ENCODE data around the gene EMSY.
"Not testable (repeated sequence)": the region's sequence is repeated elsewhere in the genome, so short reads cannot be mapped to it uniquely, and the experiment has no call there.

EMSY gene

GRCh38 chr11:76578654-76579055 lies 133.8 kb downstream of the EMSY start:
- Histone ChIP-seq H3K4me3 (peak overlapping the region in 1 of 2 donors; percentile 29), H3K27me3 (no peaks in the 10 kb centered on the region), H3K36me3 (no peaks in the 10 kb centered on the region), H3K9me3 (no peaks in the 10 kb centered on the region), H3K27ac (peak overlapping the region; percentile 83 to 85), H3K4me1 (peaks cover 8 to 57% (median 41%) of the 10 kb centered on the region in 4 donors)
- intact Hi-C loops (cut with DNase I; ENCODE audit: low total_unique reads), result no loop called here
- no peak for TF ChIP-seq CTCF (IDR thresholded peaks at IDR 0.05)
- peak; percentile 69 to 85 for DNase-seq

DNA sequence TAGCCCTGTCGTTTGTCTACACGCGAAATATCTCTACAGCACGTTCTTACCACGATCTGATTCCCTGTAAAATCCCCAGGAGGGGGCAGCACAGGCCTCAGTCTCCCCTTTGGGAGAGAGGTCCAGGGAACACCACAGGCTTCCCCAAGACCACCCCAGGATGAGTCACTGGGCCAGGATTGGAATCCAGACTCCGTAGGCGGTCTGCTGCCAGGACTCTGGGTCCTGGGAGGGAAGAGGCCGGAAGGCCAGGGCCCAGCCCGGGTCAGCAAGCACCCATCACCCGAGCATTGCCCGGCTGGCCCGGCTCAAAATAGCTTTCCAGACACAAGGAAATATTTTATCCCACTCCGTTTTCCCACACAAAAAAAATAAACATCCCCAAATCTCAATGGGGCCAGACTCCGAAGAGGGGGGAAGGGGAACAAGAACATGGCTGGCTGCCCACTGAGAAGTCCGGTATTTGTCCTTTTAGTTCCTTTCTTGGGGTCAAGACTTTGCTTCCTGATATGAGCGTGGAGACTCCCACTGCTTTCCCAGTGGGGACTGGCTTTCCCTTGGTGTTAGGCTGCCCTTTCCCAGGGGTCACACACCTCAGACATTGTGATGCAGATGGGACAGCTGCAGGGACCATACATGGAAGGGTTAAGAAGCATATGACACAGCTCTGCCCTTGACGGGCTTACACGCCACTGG lies 134.4 kb downstream of the EMSY start:
- intact Hi-C loops (cut with DNase I; ENCODE audit: low total_unique reads), result no loop called here
- H3K4me1 ChIP-seq, result peaks cover 8 to 57% (median 41%) of the 10 kb centered on the region in 4 donors
- TF ChIP-seq CTCF (IDR thresholded peaks at IDR 0.05), result peak; percentile 41 to 54
- peak overlapping the region in 1 of 2 donors; percentile 29 for H3K4me3 ChIP-seq
- peak; percentile 63 to 90 for DNase-seq
- H3K36me3 ChIP-seq, result no peaks in the 10 kb centered on the region
- H3K9me3 ChIP-seq, result no peaks in the 10 kb centered on the region
- H3K27ac ChIP-seq, result peak overlapping the region; percentile 83 to 85
- H3K27me3 ChIP-seq, result no peaks in the 10 kb centered on the region

DNA sequence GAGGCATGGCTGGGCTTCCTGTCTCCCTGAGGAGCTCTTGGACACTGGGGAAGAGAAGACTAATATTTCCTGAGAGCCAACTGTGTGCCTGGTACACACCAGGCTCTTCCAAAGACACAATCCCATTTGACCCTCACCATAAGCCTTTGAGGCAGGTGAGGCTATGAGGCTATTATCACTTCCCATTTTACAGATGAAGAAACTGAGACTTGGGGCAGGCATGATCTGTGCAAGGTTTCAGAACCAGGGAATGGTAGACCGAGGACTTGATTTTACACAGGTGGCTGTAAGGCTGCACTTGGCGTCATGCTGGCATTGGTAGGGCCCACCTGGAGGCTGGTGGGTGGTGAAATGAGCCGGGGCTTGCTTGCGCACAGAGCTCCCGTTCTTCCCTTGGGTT lies 134.9 kb downstream of the EMSY start:
- intact Hi-C loops (cut with DNase I; ENCODE audit: low total_unique reads), result no loop called here
- no peak overlapping the region for H3K4me3 ChIP-seq
- no peak for TF ChIP-seq CTCF (IDR thresholded peaks at IDR 0.05)
- no peak for DNase-seq
- H3K36me3 ChIP-seq, result no peaks in the 10 kb centered on the region
- no peaks in the 10 kb centered on the region for H3K9me3 ChIP-seq
- peaks cover 8 to 56% (median 41%) of the 10 kb centered on the region in 4 donors for H3K4me1 ChIP-seq
- H3K27ac ChIP-seq, result peak overlapping the region; percentile 83 to 85
- H3K27me3 ChIP-seq, result no peaks in the 10 kb centered on the region

DNA sequence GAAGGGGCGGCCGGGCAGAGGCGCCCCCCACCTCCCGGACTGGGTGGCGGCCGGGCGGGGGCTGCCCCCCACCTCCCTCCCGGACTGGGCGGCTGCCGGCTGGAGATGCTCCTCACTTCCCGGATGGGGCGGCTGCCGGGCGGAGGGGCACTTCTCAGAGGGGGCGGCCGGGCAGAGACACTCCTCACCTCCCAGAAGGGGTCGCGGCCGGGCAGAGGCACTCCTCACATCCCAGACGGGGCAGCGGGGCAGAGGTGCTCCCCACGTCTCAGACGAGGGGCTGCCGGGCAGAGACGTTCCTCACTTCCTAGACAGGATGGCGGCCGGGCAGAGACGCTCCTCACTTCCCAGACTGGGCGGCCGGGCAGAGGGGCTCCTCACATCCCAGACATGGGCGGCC lies 137.7 kb downstream of the EMSY start:
- H3K9me3 ChIP-seq; H3K27ac ChIP-seq; H3K4me3 ChIP-seq; intact Hi-C loops (cut with DNase I; ENCODE audit: low total_unique reads); H3K27me3 ChIP-seq; H3K36me3 ChIP-seq; DNase-seq: not testable (repeated sequence)
- peaks cover 3 to 32% (median 28%) of the 10 kb centered on the region in 4 donors for H3K4me1 ChIP-seq

DNA sequence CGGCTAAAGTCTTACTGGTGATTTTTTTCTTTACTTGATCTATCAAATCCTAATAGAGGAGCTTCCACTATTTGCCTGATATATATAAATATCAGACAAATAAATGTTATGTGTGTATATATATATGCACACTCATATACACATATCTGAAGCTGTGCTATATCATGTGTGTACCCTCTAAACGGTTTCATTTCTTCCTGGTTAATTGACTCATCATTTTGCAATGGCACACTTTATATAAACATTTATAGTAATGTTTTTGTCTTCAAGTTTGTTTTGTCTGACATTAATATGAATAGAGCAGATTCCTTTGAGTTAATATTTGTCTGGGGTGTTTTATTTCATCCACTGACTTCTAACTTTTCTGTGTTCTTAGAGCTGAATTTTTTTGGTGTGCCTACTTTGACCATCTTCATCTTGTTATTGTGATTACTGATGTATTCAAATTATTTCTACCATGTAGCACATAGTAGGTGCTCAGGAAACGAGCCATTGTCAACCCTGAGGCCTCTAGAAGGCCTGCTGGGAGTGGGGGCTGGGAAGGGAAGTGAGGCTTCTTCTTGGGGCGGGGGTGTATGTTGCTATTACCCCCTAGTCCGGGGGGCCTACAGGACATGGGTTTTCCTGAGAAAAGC lies 143.1 kb downstream of the EMSY start:
- peak overlapping the region; percentile 60 to 69 for H3K27ac ChIP-seq
- TF ChIP-seq CTCF (IDR thresholded peaks at IDR 0.05), result no peak
- intact Hi-C loops (cut with DNase I; ENCODE audit: low total_unique reads), result no loop called here

More for the DNA sequence above, 143.1 kb downstream of the EMSY start:
- no peaks in the 10 kb centered on the region for H3K27me3 ChIP-seq
- H3K9me3 ChIP-seq, result no peaks in the 10 kb centered on the region
- no peaks in the 10 kb centered on the region for H3K36me3 ChIP-seq
- DNase-seq, result no peak
- H3K4me3 ChIP-seq, result no peak overlapping the region
- peaks cover 0 to 22% (median 9%) of the 10 kb centered on the region in 4 donors for H3K4me1 ChIP-seq
